HCT116 (cell line): ENCODE measurements around the gene RSPO1. TPM values are rescaled to one million over a fixed set of nuclear protein-coding genes. Genes with fewer than 3 reads are reported as not detected.

ENCODE experiments used
- ATAC-seq: fragments of 200-7000 bp; cut with Tn5 transposase; 2 replicates; pipeline ENCODE4 v1.9.1; 2020; ENCODE audit warnings: mild to moderate bottlenecking, moderate library complexity
- BruUV-seq: library from RNA; stranded (reverse); fragments of 400-500 nt; replicated peaks from 2 replicates; lab custom pipeline; 2021; lab: Mats Ljungman, UMichigan
- CTCF ChIA-PET: fragments of 300-600 bp; sonication (Branson Sonifier 250); formaldehyde crosslinking; loops from one replicate; lab custom pipeline; 2021; ENCODE audit warnings: antibody characterized with exemption; lab: Charles Lee
- POLR2A ChIA-PET: fragments of 300-600, 350-600 bp; sonication (Branson Sonifier 250); formaldehyde crosslinking; loops from one replicate; lab custom pipeline; 2021; ENCODE audit warnings: antibody characterized with exemption; lab: Charles Lee
- RAD21 ChIA-PET, 2 experiments: fragments of 300-600 bp; sonication (Branson Sonifier 250); formaldehyde crosslinking; loops; one replicate each; lab custom pipeline; 2023; ENCODE audit warnings: low total read pairs in 2 of 2; ENCODE audit not compliant: uncharacterized antibody in 2 of 2, unreplicated experiment in 2 of 2, low non-redundant PET in 1 of 2; lab: Charles Lee
- DNase-seq: peaks from one replicate; pipeline ENCODE4 v3.0.0-alpha.2; 2010; ENCODE audit warnings: low read depth, low spot score
- H2AFZ ChIP-seq: fragments of 200-600 bp; shearing (Covaris generic), sonication (generic); 2 replicates; pipeline ENCODE4 v1.6.1; 2017; ENCODE audit warnings: low read depth, mixed run types, mixed read lengths, antibody characterized with exemption, low read length; ENCODE audit not compliant: poor library complexity, severe bottlenecking
- H3K27ac ChIP-seq: 2 replicates; pipeline ENCODE4 v1.5.1; 2012; ENCODE audit warnings: low read depth, low read length
- H3K27me3 ChIP-seq: fragments of 200-600 bp; sonication (generic); 2 replicates; pipeline ENCODE4 v1.6.1; 2016; ENCODE audit warnings: mixed run types, low read length, mixed read lengths; ENCODE audit not compliant: insufficient read depth
- H3K36me3 ChIP-seq, 2 experiments: fragments of 200-500 bp in 1 of 2; fragments of 200-600 bp in 1 of 2; sonication (Bioruptor generic) in 1 of 2; sonication (generic) in 1 of 2; 2 replicates each; pipeline versions ENCODE4 v1.5.1 to v1.6.1; 2014 to 2016; ENCODE audit warnings: low read length in 2 of 2, inconsistent platforms in 1 of 2, mixed read lengths in 1 of 2, mixed run types in 1 of 2; ENCODE audit not compliant: insufficient read depth in 2 of 2, control insufficient read depth in 1 of 2
- H3K4me1 ChIP-seq, 2 experiments: fragments of 200-600 bp in 1 of 2; sonication (generic) in 1 of 2; 2 replicates each; pipeline versions ENCODE4 v1.5.1 to v1.6.1; 2012 to 2017; ENCODE audit warnings: low read length in 2 of 2, inconsistent platforms in 1 of 2, mild to moderate bottlenecking in 1 of 2, mixed read lengths in 1 of 2, mixed run types in 1 of 2, moderate library complexity in 1 of 2; ENCODE audit not compliant: insufficient read depth in 2 of 2, control insufficient read depth in 1 of 2
- H3K4me2 ChIP-seq: fragments of 200-600 bp; sonication (generic); 2 replicates; pipeline ENCODE4 v1.6.1; 2017; ENCODE audit warnings: mixed run types, low read length, mixed read lengths
- H3K4me3 ChIP-seq, 2 experiments: fragments of 200-600 bp in 1 of 2; sonication (generic) in 1 of 2; replicated peaks in 1 of 2; 2 replicates each; pipeline ENCODE4 v1.5.1; 2011 to 2016; ENCODE audit warnings: low read length in 2 of 2, control low read depth in 1 of 2, low read depth in 1 of 2, mild to moderate bottlenecking in 1 of 2, mixed read lengths in 1 of 2, mixed run types in 1 of 2
- H3K79me2 ChIP-seq: fragments of 200-600 bp; sonication (generic); 2 replicates; pipeline ENCODE4 v1.6.1; 2017; ENCODE audit warnings: mild to moderate bottlenecking, mixed run types, low read length, moderate library complexity, mixed read lengths; ENCODE audit not compliant: insufficient read depth
- H3K9ac ChIP-seq: fragments of 200-600 bp; sonication (generic); 2 replicates; pipeline ENCODE4 v1.6.1; 2016; ENCODE audit warnings: low read length, mixed read lengths
- H3K9me2 ChIP-seq: fragments of 200-600 bp; sonication (generic), shearing (Covaris generic); 2 replicates; pipeline ENCODE4 v1.6.1; 2017; ENCODE audit warnings: mixed run types, mild to moderate bottlenecking, moderate library complexity; ENCODE audit not compliant: insufficient read depth
- H3K9me3 ChIP-seq, 2 experiments: fragments of 200-500 bp in 1 of 2; fragments of 200-600 bp in 1 of 2; sonication (Bioruptor generic) in 1 of 2; sonication (generic) in 1 of 2; 2 replicates each; pipeline ENCODE4 v1.6.1; 2014 to 2017; ENCODE audit warnings: low read length in 2 of 2, mixed read lengths in 2 of 2, inconsistent platforms in 1 of 2, low read depth in 1 of 2, mild to moderate bottlenecking in 1 of 2, mixed run types in 1 of 2, moderate library complexity in 1 of 2; ENCODE audit not compliant: control insufficient read depth in 1 of 2, insufficient read depth in 1 of 2
- H4K20me1 ChIP-seq: fragments of 200-600 bp; sonication (generic), shearing (Covaris generic); 2 replicates; pipeline ENCODE4 v1.6.1; 2017; ENCODE audit warnings: mixed run types, mild to moderate bottlenecking, moderate library complexity; ENCODE audit not compliant: insufficient read depth
- CBX3 ChIP-seq: IDR thresholded peaks from 2 replicates; pipeline ENCODE4 v1.6.1; 2012; ENCODE audit warnings: low read depth
- EGR1 ChIP-seq: IDR thresholded peaks from 2 replicates; pipeline ENCODE4 v1.6.1; 2012; ENCODE audit warnings: low read depth
- EZH2 ChIP-seq: fragments of 200-600 bp; sonication (generic); IDR thresholded peaks from 2 replicates; pipeline ENCODE4 v1.6.1; 2017; ENCODE audit warnings: antibody characterized with exemption, mixed run types
- EZH2phosphoT487 ChIP-seq: fragments of 200-600 bp; IDR thresholded peaks from 2 replicates; pipeline ENCODE4 v1.6.1; 2018; ENCODE audit warnings: antibody characterized with exemption, borderline replicate concordance
- FOSL1 ChIP-seq: IDR thresholded peaks from 2 replicates; pipeline ENCODE4 v1.6.1; 2012; ENCODE audit warnings: low read depth
- JUND ChIP-seq: IDR thresholded peaks from 2 replicates; pipeline ENCODE4 v1.6.1; 2012
- POLR2A ChIP-seq: IDR thresholded peaks from 2 replicates; pipeline ENCODE4 v1.7.0; 2011; ENCODE audit warnings: borderline replicate concordance; ENCODE audit not compliant: insufficient read depth, insufficient read length; ENCODE audit errors: extremely low read depth
- POLR2AphosphoS5 ChIP-seq: IDR thresholded peaks from 2 replicates; pipeline ENCODE4 v1.6.1; 2011; ENCODE audit warnings: mild to moderate bottlenecking, low read depth, low read length, moderate library complexity
- RAD21 ChIP-seq: IDR thresholded peaks from 2 replicates; pipeline ENCODE4 v1.6.1; 2012; ENCODE audit warnings: low read depth, mild to moderate bottlenecking
- SIN3A ChIP-seq: IDR thresholded peaks from 2 replicates; pipeline ENCODE4 v1.6.1; 2012; ENCODE audit warnings: low read depth
- SP1 ChIP-seq: IDR thresholded peaks from 2 replicates; pipeline ENCODE4 v1.6.1; 2012; ENCODE audit warnings: low read depth
- TCF7L2 ChIP-seq: IDR thresholded peaks from 2 replicates; pipeline ENCODE4 v1.7.0; 2011; ENCODE audit warnings: borderline replicate concordance, inconsistent platforms; ENCODE audit not compliant: insufficient read depth, insufficient read length; ENCODE audit errors: extremely low read depth
- YY1 ChIP-seq: IDR thresholded peaks from 2 replicates; pipeline ENCODE4 v1.6.1; 2011; ENCODE audit warnings: low read length, low read depth, moderate library complexity, mild to moderate bottlenecking; ENCODE audit not compliant: insufficient replicate concordance; ENCODE audit errors: extremely low read depth
- ZFX ChIP-seq: fragments of 450-650 bp; IDR thresholded peaks from 2 replicates; pipeline ENCODE4 v1.6.1; 2017
- ZNF274 ChIP-seq: fragments of 200-500 bp; sonication (Bioruptor generic); IDR thresholded peaks from 2 replicates; pipeline ENCODE4 v1.6.1; 2014; ENCODE audit warnings: mild to moderate bottlenecking, low read depth, low read length, inconsistent platforms
- intact Hi-C: fragments of 100-400 bp; cut with micrococcal nuclease; formaldehyde crosslinking; loops from 2 replicates; pipeline ENCODE4 v1.10.0; 2022
- total RNA-seq: library from RNA; stranded (reverse); gene quantifications from one replicate; pipeline ENCODE4 v1.2.1, GENCODE V29; 2021; ENCODE audit not compliant: unreplicated experiment
- TF ChIP-seq, protein P1 (sequence below): IDR thresholded peaks from 2 replicates; pipeline ENCODE4 v1.6.1; 2012
- TF ChIP-seq, protein P2 (sequence below), 3 experiments: fragments of 200-600 bp in 1 of 3; sonication (generic) in 1 of 3; IDR thresholded peaks in 2 of 3; conservative IDR thresholded peaks in 1 of 3; 2 replicates each; pipeline ENCODE4 v1.5.1; 2012 to 2017; ENCODE audit warnings: low read depth in 2 of 3, low read length in 2 of 3, antibody characterized with exemption in 1 of 3, borderline replicate concordance in 1 of 3, control low read depth in 1 of 3, mild to moderate bottlenecking in 1 of 3, mixed read lengths in 1 of 3, mixed run types in 1 of 3, moderate library complexity in 1 of 3; ENCODE audit not compliant: insufficient read depth in 1 of 3
- TF ChIP-seq, protein P3 (sequence below): IDR thresholded peaks from 2 replicates; pipeline ENCODE4 v1.6.1; 2012; ENCODE audit warnings: low read depth
- TF ChIP-seq, protein P4 (sequence below): IDR thresholded peaks from 2 replicates; pipeline ENCODE4 v1.6.1; 2012

Gene RSPO1
- total RNA-seq, 1 experiment from 2014 or later, result 0.15 TPM

DNA sequence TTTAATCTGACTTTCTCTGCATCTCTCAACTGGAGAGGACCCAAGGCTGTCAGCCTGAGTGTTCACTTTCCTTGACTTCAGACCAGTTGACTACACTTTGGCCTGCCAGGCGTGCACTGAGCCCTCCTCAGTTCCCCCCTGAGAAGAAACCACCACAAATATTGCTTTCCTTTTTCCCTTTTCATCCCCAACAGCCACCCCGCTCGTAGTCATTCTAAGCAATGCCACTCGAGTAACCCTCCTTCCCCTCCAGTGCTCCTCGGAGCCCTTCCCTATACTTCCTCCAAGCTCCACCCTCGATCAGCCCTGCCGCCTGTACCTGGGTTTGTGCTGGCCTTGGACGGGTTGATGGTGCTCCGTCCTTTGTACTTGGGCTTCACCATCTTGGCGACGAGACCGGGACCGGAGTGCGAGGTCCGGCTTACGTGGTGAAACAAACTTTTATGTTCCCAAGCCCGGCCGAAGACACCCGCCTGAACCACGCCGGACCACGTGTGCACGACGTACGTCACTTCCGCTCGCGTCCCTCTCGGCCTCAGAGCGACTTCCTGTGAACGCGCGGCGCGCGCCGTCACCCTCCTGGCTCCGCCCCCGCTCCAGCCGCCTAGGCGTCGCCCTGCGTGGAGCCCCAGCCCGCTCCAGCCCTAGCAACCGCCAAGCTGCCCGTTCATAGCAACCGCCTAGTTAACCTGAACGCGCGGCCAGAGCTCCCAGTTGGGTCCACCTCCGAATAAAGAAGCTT lies 39.1 kb downstream of the RSPO1 start, which contains the start of gene GNL2:
Gene GNL2, minus strand, starts transcription at position 498 of the 742 bp plus-strand sequence. Its CDS starts 115 bp downstream, at position 383.
- H3K9me3 ChIP-seq, result no peaks in the 10 kb centered on the region
- TF ChIP-seq, protein P1, sequence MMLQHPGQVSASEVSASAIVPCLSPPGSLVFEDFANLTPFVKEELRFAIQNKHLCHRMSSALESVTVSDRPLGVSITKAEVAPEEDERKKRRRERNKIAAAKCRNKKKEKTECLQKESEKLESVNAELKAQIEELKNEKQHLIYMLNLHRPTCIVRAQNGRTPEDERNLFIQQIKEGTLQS, result no peak
- TF ChIP-seq SP1 (no peak), ZFX (no peak), JUND (no peak), EGR1 (peak; percentile 93), RAD21 (no peak), EZH2 (no peak), FOSL1 (no peak), POLR2AphosphoS5 (peak; percentile 90), POLR2A (peak; percentile 57), SIN3A (peak; percentile 95), ZNF274 (no peak), TCF7L2 (no peak), EZH2phosphoT487 (no peak), YY1 (no peak), CBX3 (no peak)
- TF ChIP-seq, protein P2, sequence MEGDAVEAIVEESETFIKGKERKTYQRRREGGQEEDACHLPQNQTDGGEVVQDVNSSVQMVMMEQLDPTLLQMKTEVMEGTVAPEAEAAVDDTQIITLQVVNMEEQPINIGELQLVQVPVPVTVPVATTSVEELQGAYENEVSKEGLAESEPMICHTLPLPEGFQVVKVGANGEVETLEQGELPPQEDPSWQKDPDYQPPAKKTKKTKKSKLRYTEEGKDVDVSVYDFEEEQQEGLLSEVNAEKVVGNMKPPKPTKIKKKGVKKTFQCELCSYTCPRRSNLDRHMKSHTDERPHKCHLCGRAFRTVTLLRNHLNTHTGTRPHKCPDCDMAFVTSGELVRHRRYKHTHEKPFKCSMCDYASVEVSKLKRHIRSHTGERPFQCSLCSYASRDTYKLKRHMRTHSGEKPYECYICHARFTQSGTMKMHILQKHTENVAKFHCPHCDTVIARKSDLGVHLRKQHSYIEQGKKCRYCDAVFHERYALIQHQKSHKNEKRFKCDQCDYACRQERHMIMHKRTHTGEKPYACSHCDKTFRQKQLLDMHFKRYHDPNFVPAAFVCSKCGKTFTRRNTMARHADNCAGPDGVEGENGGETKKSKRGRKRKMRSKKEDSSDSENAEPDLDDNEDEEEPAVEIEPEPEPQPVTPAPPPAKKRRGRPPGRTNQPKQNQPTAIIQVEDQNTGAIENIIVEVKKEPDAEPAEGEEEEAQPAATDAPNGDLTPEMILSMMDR (IDR thresholded peaks at IDR 0.05 in 2 of 3, conservative IDR thresholded peaks at IDR 0.05 in 1 of 3; ENCODE audit: borderline replicate concordance in 1 of 3, insufficient read depth in 1 of 3, low read depth in 2 of 3, low read length in 2 of 3), result no peak
- TF ChIP-seq, protein P3, sequence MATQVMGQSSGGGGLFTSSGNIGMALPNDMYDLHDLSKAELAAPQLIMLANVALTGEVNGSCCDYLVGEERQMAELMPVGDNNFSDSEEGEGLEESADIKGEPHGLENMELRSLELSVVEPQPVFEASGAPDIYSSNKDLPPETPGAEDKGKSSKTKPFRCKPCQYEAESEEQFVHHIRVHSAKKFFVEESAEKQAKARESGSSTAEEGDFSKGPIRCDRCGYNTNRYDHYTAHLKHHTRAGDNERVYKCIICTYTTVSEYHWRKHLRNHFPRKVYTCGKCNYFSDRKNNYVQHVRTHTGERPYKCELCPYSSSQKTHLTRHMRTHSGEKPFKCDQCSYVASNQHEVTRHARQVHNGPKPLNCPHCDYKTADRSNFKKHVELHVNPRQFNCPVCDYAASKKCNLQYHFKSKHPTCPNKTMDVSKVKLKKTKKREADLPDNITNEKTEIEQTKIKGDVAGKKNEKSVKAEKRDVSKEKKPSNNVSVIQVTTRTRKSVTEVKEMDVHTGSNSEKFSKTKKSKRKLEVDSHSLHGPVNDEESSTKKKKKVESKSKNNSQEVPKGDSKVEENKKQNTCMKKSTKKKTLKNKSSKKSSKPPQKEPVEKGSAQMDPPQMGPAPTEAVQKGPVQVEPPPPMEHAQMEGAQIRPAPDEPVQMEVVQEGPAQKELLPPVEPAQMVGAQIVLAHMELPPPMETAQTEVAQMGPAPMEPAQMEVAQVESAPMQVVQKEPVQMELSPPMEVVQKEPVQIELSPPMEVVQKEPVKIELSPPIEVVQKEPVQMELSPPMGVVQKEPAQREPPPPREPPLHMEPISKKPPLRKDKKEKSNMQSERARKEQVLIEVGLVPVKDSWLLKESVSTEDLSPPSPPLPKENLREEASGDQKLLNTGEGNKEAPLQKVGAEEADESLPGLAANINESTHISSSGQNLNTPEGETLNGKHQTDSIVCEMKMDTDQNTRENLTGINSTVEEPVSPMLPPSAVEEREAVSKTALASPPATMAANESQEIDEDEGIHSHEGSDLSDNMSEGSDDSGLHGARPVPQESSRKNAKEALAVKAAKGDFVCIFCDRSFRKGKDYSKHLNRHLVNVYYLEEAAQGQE, result no peak
- TF ChIP-seq, protein P4, sequence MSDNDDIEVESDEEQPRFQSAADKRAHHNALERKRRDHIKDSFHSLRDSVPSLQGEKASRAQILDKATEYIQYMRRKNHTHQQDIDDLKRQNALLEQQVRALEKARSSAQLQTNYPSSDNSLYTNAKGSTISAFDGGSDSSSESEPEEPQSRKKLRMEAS, result peak; percentile 99

More for the DNA sequence above, 39.1 kb downstream of the RSPO1 start, which contains the start of gene GNL2:
- Histone ChIP-seq H3K9me2 (no peaks in the 10 kb centered on the region), H4K20me1 (no peaks in the 10 kb centered on the region; the same call in none of the 2 replicates), H3K27ac (peak within 1 kb of the TSS; percentile 52), H3K9ac (peak within 1 kb of the TSS; percentile 98), H3K79me2 (peaks cover 49% of the 10 kb centered on the region), H3K4me3 (peak within 1 kb of the TSS; percentile 98 to 100), H3K4me2 (peak within 1 kb of the TSS; percentile 95), H3K36me3 (peaks cover 23 to 28% of the 10 kb centered on the region in 2 experiments), H3K27me3 (no peaks in the 10 kb centered on the region), H3K4me1 (peaks cover 10 to 16% of the 10 kb centered on the region in 2 experiments; a peak in 2 of 4 replicates), H2AFZ (peak within 1 kb of the TSS; percentile 99)
- RAD21 ChIA-PET, result no interaction called here
- TSS peak; percentile 56 for BruUV-seq
- POLR2A ChIA-PET, result no interaction called here
- CTCF ChIA-PET, result interaction anchor here (1.0 kb wide), 1 partner anchor 9 kb away, joined by 3 read pairs; no protein-coding TSS in a partner anchor
- ATAC-seq (peak; percentile 99), DNase-seq (peak; percentile 92)
- intact Hi-C loops, result loop anchor here (2.0 to 5.0 kb wide), 2 partner anchors 87 to 123 kb away; partner anchors contain the start of gene ZC3H12A
